GM19468 (cell line): Measurements from ENCODE around the gene RAD51B.

Source experiments
- ATAC-seq: cut with Tn5 transposase; IDR thresholded peaks from one replicate; pipeline ENCODE4 v1.9.1; 2021; ENCODE audit warnings: mild to moderate bottlenecking, moderate library complexity, moderate number of reproducible peaks; ENCODE audit not compliant: unreplicated experiment; ENCODE audit errors: extremely low read depth

RAD51B gene

GRCh38 chr14:68541178-68541896, 721.8 kb downstream of the RAD51B start:
- no peak for ATAC-seq

GRCh38 chr14:68542346-68542745, 722.8 kb downstream of the RAD51B start:
- ATAC-seq = no peak

- no peak for ATAC-seq
Measured at GRCh38 chr14:68543516-68543915, 723.9 kb downstream of the RAD51B start.

- ATAC-seq = no peak
Measured at GRCh38 chr14:68544081-68544892, 724.7 kb downstream of the RAD51B start.

GRCh38 chr14:68546839-68547238, 727.3 kb downstream of the RAD51B start:
- ATAC-seq = no peak

DNA sequence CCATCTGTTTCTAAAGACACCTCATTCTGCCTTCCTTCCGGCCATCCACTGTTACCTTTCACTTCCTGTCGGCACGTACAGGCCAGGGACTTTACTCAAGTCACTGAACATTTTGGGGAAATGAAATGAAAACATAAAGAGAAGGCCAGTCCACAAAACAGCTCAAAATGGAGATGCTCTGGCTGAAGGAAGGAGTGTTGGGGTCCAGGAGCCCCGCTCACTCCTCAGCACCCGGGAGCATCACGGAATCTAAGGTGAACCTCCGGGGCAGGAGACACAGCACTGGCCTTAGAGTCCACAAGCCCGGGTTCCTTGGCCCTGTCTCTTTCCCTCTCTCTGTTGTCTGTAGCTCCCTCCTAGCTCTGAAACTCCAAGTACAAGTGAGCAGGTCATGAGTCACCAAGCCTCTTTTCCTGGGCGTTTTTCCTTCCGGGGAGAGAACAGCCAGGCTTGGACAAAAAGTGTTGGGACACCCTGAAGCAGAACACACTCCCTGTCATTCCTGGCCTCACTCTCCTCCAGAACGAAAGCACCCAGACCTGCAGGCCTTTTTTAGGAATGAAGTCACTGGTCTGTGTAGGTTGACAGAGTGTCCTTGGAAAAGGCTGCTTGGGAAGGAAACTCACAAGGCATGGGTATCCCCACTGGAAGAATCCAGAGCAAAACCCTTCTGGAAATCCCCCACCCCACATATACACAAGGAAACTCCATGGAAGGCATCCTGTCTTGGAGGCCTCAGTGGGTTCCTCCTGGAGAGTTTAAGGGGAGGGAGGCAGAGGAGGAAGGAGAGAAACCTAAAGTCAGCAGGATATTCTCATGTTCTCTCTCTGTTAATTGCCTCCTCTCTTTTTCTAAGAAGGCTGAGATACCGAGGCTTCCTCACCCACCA, 728.0 kb downstream of the RAD51B start:
- ATAC-seq = no peak

- no peak for ATAC-seq
Measured at GRCh38 chr14:68548194-68549076, 728.9 kb downstream of the RAD51B start.

DNA sequence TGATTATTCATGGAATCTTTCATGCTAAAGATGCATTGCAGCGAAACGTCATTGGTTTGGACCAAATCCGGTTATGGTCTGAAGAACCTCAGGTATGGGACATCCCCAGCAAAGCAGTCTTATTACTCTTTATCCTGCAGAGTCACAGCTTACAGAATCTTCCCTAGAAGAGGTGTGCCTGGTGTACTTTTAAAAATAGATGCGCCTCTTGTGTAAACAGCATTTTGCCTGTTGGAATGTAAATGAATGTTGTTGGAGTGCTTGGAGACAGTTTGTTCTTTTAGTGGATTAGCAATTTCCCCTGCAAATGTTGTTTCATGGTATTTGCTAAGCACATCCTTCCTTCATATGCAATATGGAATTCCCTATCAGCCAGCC, 730.7 kb downstream of the RAD51B start:
- no peak for ATAC-seq

DNA sequence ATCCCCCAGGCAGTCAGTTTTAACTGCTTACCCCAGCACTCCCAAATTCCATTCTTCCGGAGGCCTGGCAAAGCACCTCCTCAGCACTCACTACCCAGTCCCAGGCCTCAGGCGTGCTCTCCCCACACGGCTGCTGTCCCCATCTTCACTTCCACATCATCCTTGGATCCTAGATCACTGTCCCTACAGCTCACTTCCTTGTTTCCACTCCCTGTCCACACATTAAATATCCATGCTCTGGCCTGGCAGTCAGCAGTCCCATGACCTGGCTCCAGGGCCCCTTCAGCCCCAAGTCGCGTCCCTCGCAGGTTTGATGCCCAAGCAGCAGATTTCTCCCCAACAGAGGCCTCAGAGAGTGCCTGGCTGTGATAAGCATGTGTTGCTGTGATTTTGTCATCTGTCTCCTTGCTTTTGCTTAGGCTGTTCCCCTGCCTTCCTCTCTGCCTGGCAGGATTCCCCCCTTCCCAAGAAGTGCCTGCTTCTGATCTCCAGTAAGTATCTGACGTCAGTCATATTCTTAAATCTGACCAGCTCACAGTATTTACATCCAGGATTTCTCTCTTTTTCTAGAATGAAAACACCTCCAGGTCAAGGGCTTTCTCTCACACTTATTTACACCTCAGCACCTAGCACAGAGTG, 731.6 kb downstream of the RAD51B start:
- ATAC-seq = no peak

- no peak for ATAC-seq
Measured at GRCh38 chr14:68552075-68552474, 732.5 kb downstream of the RAD51B start.

DNA sequence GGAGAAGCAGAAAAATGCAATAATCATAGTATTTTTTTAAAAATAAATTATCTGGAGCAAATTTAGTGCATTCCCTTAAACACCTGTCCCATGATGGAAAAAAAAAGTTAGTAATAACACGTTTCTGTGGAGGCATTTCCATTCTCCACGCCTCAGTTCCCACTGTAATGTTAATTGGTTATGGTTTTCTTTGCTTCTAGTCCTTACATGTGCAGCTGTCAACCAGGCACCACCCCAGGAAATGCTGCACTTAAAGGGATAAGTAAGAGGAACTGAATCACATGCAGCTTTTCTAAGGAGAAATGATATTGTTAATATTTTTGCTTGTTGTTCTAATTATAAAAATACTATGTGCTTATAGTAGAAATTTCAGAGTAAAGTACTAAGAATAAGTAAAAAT, 733.0 kb downstream of the RAD51B start:
- ATAC-seq = no peak

GRCh38 chr14:68553311-68553710, 733.7 kb downstream of the RAD51B start:
- no peak for ATAC-seq

DNA sequence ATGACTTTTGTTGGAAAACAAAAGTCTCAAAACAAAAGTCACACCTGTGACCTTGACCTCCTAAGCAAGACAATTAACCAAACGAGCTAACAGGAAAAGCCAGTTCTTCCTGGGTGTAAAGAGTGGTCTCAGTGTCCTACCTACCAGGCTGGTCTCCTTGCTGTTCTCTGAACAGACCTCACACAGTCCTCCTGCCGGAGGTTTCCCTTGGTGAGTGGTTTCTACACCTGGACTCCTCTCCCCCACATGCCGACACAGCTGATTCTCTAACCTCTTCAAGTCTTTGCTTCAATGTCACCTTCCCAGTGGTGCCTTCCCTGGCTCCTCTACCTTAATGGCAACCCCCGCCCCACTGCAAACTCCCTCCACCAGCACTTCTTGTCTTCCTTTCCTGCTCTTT, 734.7 kb downstream of the RAD51B start:
- no peak for ATAC-seq

- ATAC-seq = no peak
Measured at GRCh38 chr14:68556253-68556652, 736.7 kb downstream of the RAD51B start.

DNA sequence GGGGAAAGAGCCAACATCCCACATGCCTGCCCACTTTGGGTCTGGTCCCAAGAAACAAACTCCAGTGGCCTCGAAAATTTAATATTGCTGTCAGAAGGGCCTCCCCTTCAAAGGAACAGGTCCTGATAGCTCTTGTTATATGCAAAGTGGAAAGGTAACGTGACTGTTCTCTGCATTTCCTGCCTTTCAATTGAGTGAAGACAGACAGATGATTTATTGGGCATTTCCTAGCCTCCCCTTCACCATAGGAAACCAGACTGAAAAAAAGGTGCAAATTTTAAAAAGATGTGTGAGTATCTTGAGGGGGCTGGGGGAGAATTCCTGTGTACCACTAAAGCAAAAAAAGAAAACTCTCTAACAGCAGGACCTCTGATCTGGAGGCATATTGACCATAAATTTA, 738.1 kb downstream of the RAD51B start:
- ATAC-seq = no peak

DNA sequence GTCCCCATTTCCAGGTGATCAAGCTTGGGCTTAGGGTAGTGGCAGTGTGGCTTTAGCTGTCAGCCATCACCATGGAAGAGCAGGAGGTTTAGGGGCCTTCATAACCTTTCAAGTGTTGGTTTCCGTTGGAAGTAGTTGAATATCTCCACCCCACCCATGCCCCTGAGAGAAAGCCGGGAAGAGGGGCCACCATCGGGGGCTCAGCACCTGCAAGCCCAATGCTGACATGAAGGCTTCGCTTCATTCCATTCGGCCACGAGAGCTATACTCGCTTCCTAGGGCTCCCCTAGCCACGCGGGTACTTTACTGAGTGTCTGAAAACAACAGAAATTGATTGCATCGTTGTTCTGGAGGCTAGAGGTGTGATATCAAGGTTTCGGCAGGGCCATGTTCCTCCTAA, 738.5 kb downstream of the RAD51B start:
- no peak for ATAC-seq

DNA sequence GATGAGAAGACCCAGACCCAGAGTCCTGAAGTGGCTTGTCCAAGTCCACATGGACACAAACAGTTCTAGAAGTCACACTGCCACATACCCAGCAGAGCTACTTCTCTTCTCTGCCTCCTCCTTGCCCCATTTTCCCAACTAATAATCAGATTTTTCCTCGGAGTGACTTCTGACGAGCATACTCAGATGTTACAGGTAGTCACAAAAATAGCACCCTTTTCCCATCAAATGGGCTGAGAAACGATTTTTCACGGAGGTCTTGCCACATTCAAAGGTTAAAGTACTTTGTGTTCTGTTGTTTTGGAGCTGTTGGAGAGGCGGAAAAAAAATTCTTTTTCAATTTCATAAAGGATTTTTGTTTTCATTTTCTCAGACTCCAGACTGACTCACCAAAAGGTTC, 740.4 kb downstream of the RAD51B start:
- no peak for ATAC-seq

GRCh38 chr14:68561531-68562007, 742.0 kb downstream of the RAD51B start:
- ATAC-seq = no peak

DNA sequence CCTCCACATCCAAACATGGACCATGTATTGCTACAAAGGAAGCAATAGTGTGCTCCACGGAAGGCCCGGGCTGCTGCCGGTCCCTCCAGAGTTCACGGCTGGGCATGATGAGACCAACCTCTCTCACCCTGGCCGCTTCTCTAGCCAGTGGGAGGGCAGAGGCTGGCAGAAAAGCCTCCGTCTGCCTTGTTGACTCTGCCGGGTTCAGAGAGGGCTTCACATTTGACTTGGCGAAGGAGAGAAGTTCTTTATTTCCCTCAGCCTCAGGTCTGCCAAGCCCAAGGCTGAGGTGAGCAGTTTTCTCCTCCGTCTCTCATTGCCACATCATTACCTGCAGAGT, 743.3 kb downstream of the RAD51B start:
- no peak for ATAC-seq
